ENCODE data around the gene PAN3.

The PAN3 gene

DNA sequence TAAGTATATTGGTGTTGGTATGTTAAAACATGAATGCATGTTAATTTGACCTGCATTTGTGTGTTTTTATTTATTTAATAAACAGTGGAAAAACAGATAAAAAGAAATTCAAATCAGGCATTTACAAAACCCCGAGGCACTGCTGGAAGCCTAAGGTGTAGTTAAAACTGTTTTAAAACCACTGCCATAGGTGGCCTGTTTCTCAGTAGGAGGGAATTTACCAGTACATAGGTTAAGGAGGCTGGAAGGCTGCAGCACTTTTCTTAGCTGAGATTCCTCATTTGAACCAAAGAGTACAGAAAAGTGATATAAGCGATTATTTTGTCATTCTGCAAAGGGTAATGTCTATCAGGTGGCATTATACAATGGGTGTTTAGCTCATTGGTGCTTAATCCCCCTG lies 99.6 kb downstream of the PAN3 start:
- H3K4me3 ChIP-seq (ENCODE audit: low read depth, low read length) = no peak overlapping the region
- TF ChIP-seq MYC (IDR thresholded peaks at IDR 0.05; ENCODE audit: low read depth, low read length) = no peak
- no peak for TF ChIP-seq POLR2A (IDR thresholded peaks at IDR 0.05; ENCODE audit: extremely low read depth, insufficient read length)
- TF ChIP-seq CTCF (IDR thresholded peaks at IDR 0.05; ENCODE audit: low read depth, low read length) = no peak
- TF ChIP-seq MAX (IDR thresholded peaks at IDR 0.05; ENCODE audit: low read depth, low read length) = no peak
- no peak for DNase-seq (ENCODE audit: low read depth)

GRCh38 chr13:28239374-28239773 lies 101.0 kb downstream of the PAN3 start:
- H3K4me3 ChIP-seq (ENCODE audit: low read depth, low read length) = no peak overlapping the region
- peak; percentile 40 for DNase-seq (ENCODE audit: low read depth)
- no peak for TF ChIP-seq MAX (IDR thresholded peaks at IDR 0.05; ENCODE audit: low read depth, low read length)
- TF ChIP-seq CTCF (IDR thresholded peaks at IDR 0.05; ENCODE audit: low read depth, low read length) = no peak
- no peak for TF ChIP-seq MYC (IDR thresholded peaks at IDR 0.05; ENCODE audit: low read depth, low read length)
- TF ChIP-seq POLR2A (IDR thresholded peaks at IDR 0.05; ENCODE audit: extremely low read depth, insufficient read length) = no peak

- no peak for TF ChIP-seq CTCF (IDR thresholded peaks at IDR 0.05; ENCODE audit: low read depth, low read length)
- no peak for DNase-seq (ENCODE audit: low read depth)
- no peak overlapping the region for H3K4me3 ChIP-seq (ENCODE audit: low read depth, low read length)
Measured at GRCh38 chr13:28245465-28245864, 107.1 kb downstream of the PAN3 start.

- no peak for DNase-seq (ENCODE audit: low read depth)
- TF ChIP-seq CTCF (IDR thresholded peaks at IDR 0.05; ENCODE audit: low read depth, low read length) = no peak
- no peak for TF ChIP-seq MAX (IDR thresholded peaks at IDR 0.05; ENCODE audit: low read depth, low read length)
- no peak for TF ChIP-seq POLR2A (IDR thresholded peaks at IDR 0.05; ENCODE audit: extremely low read depth, insufficient read length)
- TF ChIP-seq MYC (IDR thresholded peaks at IDR 0.05; ENCODE audit: low read depth, low read length) = no peak
- H3K4me3 ChIP-seq (ENCODE audit: low read depth, low read length) = no peak overlapping the region
Measured at GRCh38 chr13:28246891-28247290, 108.5 kb downstream of the PAN3 start.

- no peak for DNase-seq (ENCODE audit: low read depth)
- TF ChIP-seq MYC (IDR thresholded peaks at IDR 0.05; ENCODE audit: low read depth, low read length) (no peak), MAX (IDR thresholded peaks at IDR 0.05; ENCODE audit: low read depth, low read length) (no peak), CTCF (IDR thresholded peaks at IDR 0.05; ENCODE audit: low read depth, low read length) (no peak), POLR2A (IDR thresholded peaks at IDR 0.05; ENCODE audit: extremely low read depth, insufficient read length) (no peak)
- H3K4me3 ChIP-seq (ENCODE audit: low read depth, low read length) = no peak overlapping the region
Measured at GRCh38 chr13:28248080-28248479, 109.7 kb downstream of the PAN3 start.

DNA sequence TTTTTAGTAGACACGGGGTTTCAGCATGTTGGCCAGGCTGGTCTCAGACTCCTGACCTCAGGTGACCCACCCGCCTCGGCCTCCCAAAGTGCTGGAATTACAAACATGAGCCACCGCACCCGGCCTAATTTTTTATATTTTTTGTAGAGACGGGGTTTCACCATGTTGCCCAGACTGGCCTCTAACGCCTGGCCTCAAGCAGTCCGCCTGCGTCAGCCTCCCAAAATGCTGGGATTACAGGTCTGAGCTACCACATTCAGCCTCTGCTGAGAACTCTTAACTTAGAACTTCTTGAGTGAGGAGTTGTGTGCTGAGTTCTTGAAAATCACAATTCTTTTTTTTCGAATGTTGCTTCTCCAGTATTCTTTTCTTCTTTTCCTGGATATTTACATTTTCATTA lies 112.2 kb downstream of the PAN3 start:
- TF ChIP-seq POLR2A (IDR thresholded peaks at IDR 0.05; ENCODE audit: extremely low read depth, insufficient read length) = no peak
- TF ChIP-seq MAX (IDR thresholded peaks at IDR 0.05; ENCODE audit: low read depth, low read length) = no peak
- TF ChIP-seq MYC (IDR thresholded peaks at IDR 0.05; ENCODE audit: low read depth, low read length) = no peak
- TF ChIP-seq CTCF (IDR thresholded peaks at IDR 0.05; ENCODE audit: low read depth, low read length) = no peak
- H3K4me3 ChIP-seq (ENCODE audit: low read depth, low read length) = no peak overlapping the region
- no peak for DNase-seq (ENCODE audit: low read depth)
